Type B pancreatic cell (in vitro differentiated cells): ENCODE measurements around the gene KRTAP21-1. TPM values are rescaled to one million over a fixed set of nuclear protein-coding genes. Genes with fewer than 3 reads are reported as not detected.

ENCODE experiments used
- DNase-seq: peaks from one replicate; pipeline ENCODE4 v3.0.0; 2021; ENCODE audit warnings: mixed read lengths; ENCODE audit not compliant: unreplicated experiment; ENCODE audit errors: extremely low spot score
- H3K27ac Mint-ChIP-seq: 2 replicates; pipeline ENCODE4 v1.8.0; 2021; ENCODE audit warnings: mild to moderate bottlenecking, mixed read lengths
- H3K27me3 Mint-ChIP-seq: 2 replicates; pipeline ENCODE4 v1.8.0; 2021; ENCODE audit warnings: mixed read lengths
- H3K36me3 Mint-ChIP-seq: 2 replicates; pipeline ENCODE4 v1.8.0; 2021; ENCODE audit warnings: mixed read lengths
- H3K4me1 Mint-ChIP-seq: one replicate; pipeline ENCODE4 v1.8.0; 2021; ENCODE audit warnings: mixed read lengths; ENCODE audit not compliant: unreplicated experiment
- H3K4me3 Mint-ChIP-seq: 2 replicates; pipeline ENCODE4 v1.8.0; 2021; ENCODE audit warnings: mild to moderate bottlenecking, mixed read lengths
- H3K9me3 Mint-ChIP-seq: 2 replicates; pipeline ENCODE4 v1.8.0; 2021; ENCODE audit warnings: mixed read lengths
- CTCF ChIP-seq: fragments of 200-600 bp; sonication (generic); conservative IDR thresholded peaks from 2 replicates; pipeline ENCODE4 v1.5.0; 2021; ENCODE audit warnings: antibody characterized with exemption, mild to moderate bottlenecking
- total RNA-seq: library from RNA; stranded (reverse); gene quantifications from 2 replicates; pipeline ENCODE4 v1.2.1, GENCODE V29; 2021; ENCODE audit warnings: low replicate concordance

Gene KRTAP21-1
- total RNA-seq, 1 donor from 2014 or later: not detected

GRCh38 chr21:30710499-30710898 lies 44.7 kb downstream of the KRTAP21-1 start:
- Mint-ChIP-seq H3K4me3 (no peak overlapping the region), H3K36me3 (no peaks in the 10 kb centered on the region), H3K4me1 (no peaks in the 10 kb centered on the region), H3K9me3 (no peaks in the 10 kb centered on the region), H3K27me3 (no peaks in the 10 kb centered on the region), H3K27ac (no peak overlapping the region)
- no peak for DNase-seq
- TF ChIP-seq CTCF: no peak

GRCh38 chr21:30707409-30707808 lies 47.8 kb downstream of the KRTAP21-1 start:
- DNase-seq: no peak
- Mint-ChIP-seq H3K9me3 (no peaks in the 10 kb centered on the region), H3K4me1 (no peaks in the 10 kb centered on the region), H3K27ac (no peak overlapping the region), H3K36me3 (no peaks in the 10 kb centered on the region), H3K27me3 (no peaks in the 10 kb centered on the region), H3K4me3 (no peak overlapping the region)
- TF ChIP-seq CTCF: no peak

Other genes with a start within 250 kb of the KRTAP21-1 start
- gene KRTAP19-6, start 213.6 kb downstream of the KRTAP21-1 start, total RNA-seq: not detected in 2 replicates
- not detected in 2 replicates for gene KRTAP19-7, start 194.1 kb downstream of the KRTAP21-1 start, total RNA-seq
- not detected in 2 replicates for gene KRTAP22-2, start 165.0 kb downstream of the KRTAP21-1 start, total RNA-seq
- not detected in 2 replicates for gene KRTAP6-3, start 163.0 kb downstream of the KRTAP21-1 start, total RNA-seq
- not detected in 2 replicates for gene KRTAP6-2, start 156.5 kb downstream of the KRTAP21-1 start, total RNA-seq
- gene KRTAP22-1, start 154.3 kb downstream of the KRTAP21-1 start, total RNA-seq: not detected in 2 replicates
- not detected in 2 replicates for gene KRTAP6-1, start 141.5 kb downstream of the KRTAP21-1 start, total RNA-seq
- gene KRTAP20-1, start 139.0 kb downstream of the KRTAP21-1 start, total RNA-seq: not detected in 2 replicates
- not detected in 2 replicates for gene KRTAP20-4, start 134.8 kb downstream of the KRTAP21-1 start, total RNA-seq
- gene KRTAP20-2, start 120.2 kb downstream of the KRTAP21-1 start, total RNA-seq: not detected in 2 replicates
- not detected in 2 replicates for gene KRTAP20-3, start 112.6 kb downstream of the KRTAP21-1 start, total RNA-seq
- gene KRTAP21-3, start 36.7 kb downstream of the KRTAP21-1 start, total RNA-seq: not detected in 2 replicates
- not detected in 2 replicates for gene KRTAP21-2, start 8.2 kb downstream of the KRTAP21-1 start, total RNA-seq
- gene KRTAP8-1, start 57.8 kb upstream of the KRTAP21-1 start, total RNA-seq: not detected in 2 replicates
- gene KRTAP7-1, start 74.3 kb upstream of the KRTAP21-1 start, total RNA-seq: not detected in 2 replicates
- gene KRTAP11-1, start 126.2 kb upstream of the KRTAP21-1 start, total RNA-seq: not detected in 2 replicates